OCI-LY1 (cell line): ENCODE data around the gene NEAT1.
A peak's percentile ranks its signal among the peaks of the same experiment; 100 is the strongest.

Experiments
- H2AFZ ChIP-seq: fragments of 200-600 bp; sonication (generic), shearing (Covaris generic); 2 replicates; pipeline ENCODE4 v1.6.0; 2014; ENCODE audit warnings: antibody characterized with exemption, mild to moderate bottlenecking, low read length
- H3F3A ChIP-seq: fragments of 200-600 bp; sonication (generic), shearing (Covaris generic); 2 replicates; pipeline ENCODE4 v1.6.0; 2014; ENCODE audit warnings: mild to moderate bottlenecking, antibody characterized with exemption, low read length, moderate library complexity; ENCODE audit not compliant: insufficient read depth
- H3K27ac ChIP-seq: fragments of 200-600 bp; sonication (generic); 2 replicates; pipeline ENCODE4 v1.5.1; 2014; ENCODE audit warnings: low read length, mixed run types, mild to moderate bottlenecking, low read depth; ENCODE audit not compliant: poor library complexity, severe bottlenecking
- H3K27me3 ChIP-seq: fragments of 200-600 bp; sonication (generic); 2 replicates; pipeline ENCODE4 v1.6.0; 2014; ENCODE audit warnings: antibody characterized with exemption, mild to moderate bottlenecking, low read length, moderate library complexity; ENCODE audit not compliant: insufficient read depth
- H3K36me3 ChIP-seq: fragments of 200-600 bp; sonication (generic); 2 replicates; pipeline ENCODE4 v1.6.1; 2014; ENCODE audit warnings: mild to moderate bottlenecking, antibody characterized with exemption, low read length, moderate library complexity, mixed read lengths; ENCODE audit not compliant: insufficient read depth
- H3K4me1 ChIP-seq: fragments of 200-600 bp; sonication (generic); 2 replicates; pipeline ENCODE4 v1.5.1; 2014; ENCODE audit warnings: mild to moderate bottlenecking, low read length, moderate library complexity; ENCODE audit not compliant: insufficient read depth, severe bottlenecking
- H3K4me2 ChIP-seq: fragments of 200-600 bp; sonication (generic), shearing (Covaris generic); 2 replicates; pipeline ENCODE4 v1.6.1; 2014; ENCODE audit warnings: low read length
- H3K4me3 ChIP-seq: fragments of 200-600 bp; sonication (generic); 2 replicates; pipeline ENCODE4 v1.5.1; 2014; ENCODE audit warnings: low read length, low read depth, mild to moderate bottlenecking, mixed read lengths; ENCODE audit not compliant: poor library complexity, severe bottlenecking
- H3K79me2 ChIP-seq: fragments of 200-600 bp; shearing (Covaris generic); 2 replicates; pipeline ENCODE4 v1.6.1; 2016; ENCODE audit warnings: mixed run types, low read length, mixed read lengths; ENCODE audit not compliant: insufficient read depth
- H3K9ac ChIP-seq: fragments of 200-600 bp; sonication (generic), shearing (Covaris generic); 2 replicates; pipeline ENCODE4 v1.6.1; 2014; ENCODE audit warnings: mild to moderate bottlenecking, low read length, mixed read lengths
- H3K9me2 ChIP-seq: fragments of 200-600 bp; sonication (generic), shearing (Covaris generic); 2 replicates; pipeline ENCODE4 v1.6.1; 2014; ENCODE audit warnings: low read depth, mild to moderate bottlenecking, low read length, mixed read lengths
- H3K9me3 ChIP-seq: fragments of 200-600 bp; shearing (Covaris generic); 2 replicates; pipeline ENCODE4 v1.6.1; 2014; ENCODE audit warnings: low read length, mixed read lengths
- H4K20me1 ChIP-seq: fragments of 200-600 bp; sonication (generic), shearing (Covaris generic); 2 replicates; pipeline ENCODE4 v1.6.0; 2016; ENCODE audit warnings: mild to moderate bottlenecking, low read length; ENCODE audit not compliant: insufficient read depth
- EZH2 ChIP-seq: fragments of 200-600 bp; sonication (generic), shearing (Covaris generic); IDR thresholded peaks from 2 replicates; pipeline ENCODE4 v1.8.0; 2017; ENCODE audit warnings: borderline replicate concordance, mixed run types, mild to moderate bottlenecking, antibody characterized with exemption, low read length, moderate library complexity, mixed read lengths
- TF ChIP-seq, protein P1 (sequence below): fragments of 200-600 bp; sonication (generic), shearing (Covaris generic); IDR thresholded peaks from 2 replicates; pipeline ENCODE4 v1.5.1; 2017; ENCODE audit warnings: mild to moderate bottlenecking, antibody characterized with exemption, low read length, moderate library complexity, mixed read lengths

The NEAT1 gene

DNA sequence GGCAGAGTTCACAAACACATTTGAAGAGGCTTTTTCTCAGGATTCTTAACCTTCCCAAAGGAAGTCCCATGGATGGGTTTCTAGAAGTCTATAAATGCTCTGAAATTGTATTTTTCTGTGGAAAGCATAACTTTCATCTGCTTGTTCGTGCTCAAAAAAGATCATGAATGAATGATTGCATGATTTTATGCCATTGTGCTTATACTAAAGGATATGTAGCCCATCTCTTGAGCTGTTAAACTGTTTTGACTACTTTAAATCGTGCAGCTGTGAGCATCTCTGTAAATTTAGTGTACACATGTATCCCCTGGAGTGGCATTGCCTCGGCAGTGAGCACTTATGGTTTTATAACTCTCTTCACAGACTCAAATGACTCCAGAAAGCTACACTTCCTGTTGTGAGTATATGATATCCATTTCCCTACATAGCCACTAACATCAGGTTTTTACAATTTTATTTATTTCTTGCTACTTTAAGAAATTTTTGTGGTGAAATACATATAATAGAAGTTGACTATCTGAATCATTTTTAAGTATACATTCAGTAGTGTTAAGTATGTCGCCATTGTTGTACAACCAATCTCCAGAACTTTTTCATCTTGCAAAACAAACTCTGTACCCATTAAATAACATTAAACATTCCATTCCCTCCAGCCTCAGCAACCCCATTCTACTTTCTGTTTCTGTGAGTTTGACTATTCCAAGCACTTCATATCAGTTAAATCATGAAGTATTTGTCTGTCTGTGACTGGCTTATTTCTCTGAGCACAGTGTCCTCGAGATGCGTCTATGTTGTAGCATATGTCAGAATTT is 8.0 kb downstream of the NEAT1 start:
- Histone ChIP-seq H3K9me2 (no peaks in the 10 kb centered on the region), H3K27ac (peak overlapping the region; percentile 99), H3F3A (no peaks in the 10 kb centered on the region; the same call in 1 of the 2 replicates), H3K4me2 (peak overlapping the region; percentile 88), H3K79me2 (peaks cover 84% of the 10 kb centered on the region), H3K27me3 (no peaks in the 10 kb centered on the region), H3K36me3 (peaks cover 64% of the 10 kb centered on the region), H3K4me3 (peak overlapping the region; percentile 95), H3K9ac (peak overlapping the region; percentile 99), H4K20me1 (no peaks in the 10 kb centered on the region), H3K9me3 (no peaks in the 10 kb centered on the region), H2AFZ (no peak overlapping the region), H3K4me1 (peaks cover 97% of the 10 kb centered on the region)
- no peak for TF ChIP-seq EZH2
- TF ChIP-seq, protein P1, sequence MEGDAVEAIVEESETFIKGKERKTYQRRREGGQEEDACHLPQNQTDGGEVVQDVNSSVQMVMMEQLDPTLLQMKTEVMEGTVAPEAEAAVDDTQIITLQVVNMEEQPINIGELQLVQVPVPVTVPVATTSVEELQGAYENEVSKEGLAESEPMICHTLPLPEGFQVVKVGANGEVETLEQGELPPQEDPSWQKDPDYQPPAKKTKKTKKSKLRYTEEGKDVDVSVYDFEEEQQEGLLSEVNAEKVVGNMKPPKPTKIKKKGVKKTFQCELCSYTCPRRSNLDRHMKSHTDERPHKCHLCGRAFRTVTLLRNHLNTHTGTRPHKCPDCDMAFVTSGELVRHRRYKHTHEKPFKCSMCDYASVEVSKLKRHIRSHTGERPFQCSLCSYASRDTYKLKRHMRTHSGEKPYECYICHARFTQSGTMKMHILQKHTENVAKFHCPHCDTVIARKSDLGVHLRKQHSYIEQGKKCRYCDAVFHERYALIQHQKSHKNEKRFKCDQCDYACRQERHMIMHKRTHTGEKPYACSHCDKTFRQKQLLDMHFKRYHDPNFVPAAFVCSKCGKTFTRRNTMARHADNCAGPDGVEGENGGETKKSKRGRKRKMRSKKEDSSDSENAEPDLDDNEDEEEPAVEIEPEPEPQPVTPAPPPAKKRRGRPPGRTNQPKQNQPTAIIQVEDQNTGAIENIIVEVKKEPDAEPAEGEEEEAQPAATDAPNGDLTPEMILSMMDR = no peak

DNA sequence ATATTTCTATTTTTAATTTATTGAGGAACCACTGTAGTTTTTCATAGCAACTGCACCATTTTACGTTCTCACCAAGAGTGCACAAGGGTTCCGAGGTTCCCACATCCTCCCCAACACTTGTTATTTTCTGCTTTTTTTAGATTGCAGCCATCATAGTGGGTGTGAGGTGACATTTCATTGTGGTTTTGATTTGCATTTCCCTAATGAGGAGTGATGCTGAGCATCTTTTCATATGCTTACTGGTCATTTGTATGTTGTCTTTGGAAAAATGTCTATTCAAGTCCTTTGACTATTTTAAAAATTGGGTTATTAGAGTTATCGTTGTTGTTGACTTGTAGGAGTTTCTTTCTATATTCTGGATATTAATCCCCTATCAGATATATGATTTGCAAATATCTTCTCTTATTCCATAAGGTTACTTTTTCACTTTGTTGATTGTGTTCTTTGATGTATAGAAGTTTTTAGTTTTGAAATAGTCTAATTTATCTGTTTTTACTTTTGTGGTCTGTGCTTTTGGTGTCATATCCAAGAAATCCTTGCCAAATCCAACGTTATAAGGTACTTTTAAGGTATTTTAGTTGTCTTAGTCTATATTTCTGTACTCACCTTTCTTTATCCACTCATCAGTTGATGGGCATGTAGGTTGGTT is 9.0 kb downstream of the NEAT1 start:
- no peaks in the 10 kb centered on the region for H4K20me1 ChIP-seq
- H3K79me2 ChIP-seq = peaks cover 74% of the 10 kb centered on the region
- no peak overlapping the region for H3K9ac ChIP-seq
- no peak for TF ChIP-seq EZH2
- TF ChIP-seq, protein P1 = no peak
- no peaks in the 10 kb centered on the region for H3K9me2 ChIP-seq
- H3K4me1 ChIP-seq = peaks cover 87% of the 10 kb centered on the region
- peak overlapping the region; percentile 95 for H3K4me3 ChIP-seq
- H3K36me3 ChIP-seq = peaks cover 64% of the 10 kb centered on the region
- H3K9me3 ChIP-seq = no peaks in the 10 kb centered on the region
- no peak overlapping the region for H2AFZ ChIP-seq
- peak overlapping the region; percentile 99 for H3K27ac ChIP-seq
- no peaks in the 10 kb centered on the region; the same call in 1 of the 2 replicates for H3F3A ChIP-seq
- no peaks in the 10 kb centered on the region for H3K27me3 ChIP-seq
- H3K4me2 ChIP-seq = peak overlapping the region; percentile 88

DNA sequence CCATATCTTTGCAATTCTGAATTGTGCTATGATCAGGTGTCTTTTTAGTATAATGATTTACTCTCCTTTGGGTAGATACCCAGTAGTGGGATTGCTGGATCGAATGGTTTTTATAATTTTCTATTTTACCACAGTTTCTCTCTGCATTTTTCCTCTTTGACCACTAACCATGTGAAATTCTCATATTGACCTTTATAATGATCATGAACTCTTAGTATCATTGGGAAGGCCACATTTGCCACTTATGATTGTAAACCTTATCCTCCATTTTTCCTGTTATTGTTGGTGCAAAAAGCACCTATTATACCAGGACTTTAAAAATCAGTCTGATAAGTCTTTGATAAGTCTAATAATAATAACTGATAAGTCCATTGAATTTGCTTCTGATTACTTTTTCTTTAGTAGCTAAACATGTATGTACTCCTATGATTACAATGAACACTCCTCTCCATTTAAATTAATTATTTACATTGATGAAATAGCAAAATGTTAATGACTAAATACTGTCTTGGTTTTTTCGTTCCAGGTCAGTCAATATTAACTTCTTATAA is 9.6 kb downstream of the NEAT1 start:
- Histone ChIP-seq H3K4me1 (peaks cover 81% of the 10 kb centered on the region), H3K4me3 (peak overlapping the region; percentile 95), H3K9me3 (no peaks in the 10 kb centered on the region), H3K4me2 (peak overlapping the region; percentile 88), H3K27me3 (no peaks in the 10 kb centered on the region), H2AFZ (no peak overlapping the region), H3K27ac (peak overlapping the region; percentile 99), H3K9ac (no peak overlapping the region), H3F3A (no peaks in the 10 kb centered on the region; the same call in 1 of the 2 replicates), H3K79me2 (peaks cover 68% of the 10 kb centered on the region), H4K20me1 (no peaks in the 10 kb centered on the region), H3K9me2 (no peaks in the 10 kb centered on the region), H3K36me3 (peaks cover 62% of the 10 kb centered on the region)
- TF ChIP-seq, protein P1 = no peak
- TF ChIP-seq EZH2 = no peak
